SK-N-SH treated with all-trans-retinoic acid at 6 μM for 48 hours (cell line): ENCODE measurements around the gene SYNJ2.

ENCODE experiments used
- ATAC-seq: fragments of 200-7000 bp; cut with Tn5 transposase; 3 replicates; pipeline ENCODE4 v1.9.1; 2020; ENCODE audit warnings: mild to moderate bottlenecking, moderate library complexity
- ARNTL ChIP-seq: fragments of 450-650 bp; formaldehyde crosslinking; IDR thresholded peaks from 2 replicates; pipeline ENCODE4 v1.5.0; 2020; ENCODE audit warnings: low read depth, mild to moderate bottlenecking, moderate library complexity, borderline replicate concordance
- BACH2 ChIP-seq: fragments of 250-450 bp; sonication (Bioruptor Pico); IDR thresholded peaks from 2 replicates; pipeline ENCODE4 v1.9.0; 2021; ENCODE audit warnings: mild to moderate bottlenecking, borderline replicate concordance
- CSDC2 ChIP-seq: fragments of 250-450 bp; sonication (Bioruptor Pico); IDR thresholded peaks from 2 replicates; pipeline ENCODE4 v1.5.0; 2020; ENCODE audit warnings: mild to moderate bottlenecking, moderate library complexity
- ESRRG ChIP-seq: fragments of 250-450 bp; sonication (Bioruptor Pico); IDR thresholded peaks from 2 replicates; pipeline ENCODE4 v1.6.1; 2021; ENCODE audit warnings: mild to moderate bottlenecking
- GLIS3 ChIP-seq: fragments of 250-450 bp; sonication (Bioruptor Pico); IDR thresholded peaks from 2 replicates; pipeline ENCODE4 v1.5.0; 2020; ENCODE audit warnings: mild to moderate bottlenecking, moderate library complexity
- ISL1 ChIP-seq: fragments of 250-450 bp; sonication (Bioruptor Pico); IDR thresholded peaks from 2 replicates; pipeline ENCODE4 v2.1.2; 2022; ENCODE audit warnings: mild to moderate bottlenecking, moderate library complexity
- OSR1 ChIP-seq: fragments of 250-450 bp; sonication (Bioruptor Pico); IDR thresholded peaks from 2 replicates; pipeline ENCODE4 v1.8.0; 2022; ENCODE audit warnings: moderate library complexity, mild to moderate bottlenecking, inconsistent platforms
- PPARA ChIP-seq: fragments of 250-450 bp; sonication (Bioruptor Pico); IDR thresholded peaks from 2 replicates; pipeline ENCODE4 v1.5.0; 2020; ENCODE audit warnings: mild to moderate bottlenecking, borderline replicate concordance
- RARB ChIP-seq: fragments of 250-450 bp; sonication (Bioruptor Pico); IDR thresholded peaks from 2 replicates; pipeline ENCODE4 v1.8.0; 2021; ENCODE audit warnings: mild to moderate bottlenecking, moderate library complexity
- SNAI2 ChIP-seq: fragments of 250-450 bp; sonication (Bioruptor Pico); IDR thresholded peaks from 2 replicates; pipeline ENCODE4 v1.5.0; 2020; ENCODE audit warnings: mild to moderate bottlenecking, moderate library complexity
- TOX ChIP-seq: fragments of 250-450 bp; sonication (Bioruptor Pico); IDR thresholded peaks from 2 replicates; pipeline ENCODE4 v1.8.0; 2021; ENCODE audit warnings: mild to moderate bottlenecking, moderate library complexity, borderline replicate concordance
- ZC3H10 ChIP-seq: fragments of 250-450 bp; sonication (Bioruptor Pico); IDR thresholded peaks from 2 replicates; pipeline ENCODE4 v1.5.1; 2021; ENCODE audit warnings: mild to moderate bottlenecking, moderate library complexity
- ZFP3 ChIP-seq: fragments of 250-450 bp; sonication (Bioruptor Pico); IDR thresholded peaks from 2 replicates; pipeline ENCODE4 v1.5.0; 2020; ENCODE audit warnings: mild to moderate bottlenecking, moderate library complexity
- ZFP30 ChIP-seq: fragments of 450-650 bp; formaldehyde crosslinking; IDR thresholded peaks from 2 replicates; pipeline ENCODE4 v1.5.0; 2022; ENCODE audit warnings: mild to moderate bottlenecking, moderate library complexity
- ZNF565 ChIP-seq: fragments of 450-650 bp; formaldehyde crosslinking; conservative IDR thresholded peaks from 2 replicates; pipeline ENCODE4 v1.5.0; 2020; ENCODE audit warnings: low read depth, mild to moderate bottlenecking, moderate library complexity
- ZNF70 ChIP-seq: fragments of 450-650 bp; formaldehyde crosslinking; IDR thresholded peaks from 2 replicates; pipeline ENCODE4 v1.5.0; 2020; ENCODE audit warnings: mild to moderate bottlenecking, moderate library complexity
- ZNF8 ChIP-seq: fragments of 450-650 bp; formaldehyde crosslinking; IDR thresholded peaks from 2 replicates; pipeline ENCODE4 v1.5.0; 2020; ENCODE audit warnings: mild to moderate bottlenecking, moderate library complexity
- TF ChIP-seq, protein P1 (sequence below): fragments of 250-450 bp; sonication (Bioruptor Pico); IDR thresholded peaks from 2 replicates; pipeline ENCODE4 v1.8.0; 2021; ENCODE audit warnings: low read depth, mild to moderate bottlenecking, moderate library complexity, borderline replicate concordance
- TF ChIP-seq, protein P2 (sequence below): fragments of 250-450 bp; sonication (Bioruptor Pico); IDR thresholded peaks from 2 replicates; pipeline ENCODE4 v1.5.1; 2021; ENCODE audit warnings: mild to moderate bottlenecking, moderate library complexity
- TF ChIP-seq, protein P3 (sequence below): fragments of 250-450 bp; sonication (Bioruptor Pico); IDR thresholded peaks from 2 replicates; pipeline ENCODE4 v1.5.0; 2020; ENCODE audit warnings: mild to moderate bottlenecking, moderate library complexity

The SYNJ2 gene

DNA sequence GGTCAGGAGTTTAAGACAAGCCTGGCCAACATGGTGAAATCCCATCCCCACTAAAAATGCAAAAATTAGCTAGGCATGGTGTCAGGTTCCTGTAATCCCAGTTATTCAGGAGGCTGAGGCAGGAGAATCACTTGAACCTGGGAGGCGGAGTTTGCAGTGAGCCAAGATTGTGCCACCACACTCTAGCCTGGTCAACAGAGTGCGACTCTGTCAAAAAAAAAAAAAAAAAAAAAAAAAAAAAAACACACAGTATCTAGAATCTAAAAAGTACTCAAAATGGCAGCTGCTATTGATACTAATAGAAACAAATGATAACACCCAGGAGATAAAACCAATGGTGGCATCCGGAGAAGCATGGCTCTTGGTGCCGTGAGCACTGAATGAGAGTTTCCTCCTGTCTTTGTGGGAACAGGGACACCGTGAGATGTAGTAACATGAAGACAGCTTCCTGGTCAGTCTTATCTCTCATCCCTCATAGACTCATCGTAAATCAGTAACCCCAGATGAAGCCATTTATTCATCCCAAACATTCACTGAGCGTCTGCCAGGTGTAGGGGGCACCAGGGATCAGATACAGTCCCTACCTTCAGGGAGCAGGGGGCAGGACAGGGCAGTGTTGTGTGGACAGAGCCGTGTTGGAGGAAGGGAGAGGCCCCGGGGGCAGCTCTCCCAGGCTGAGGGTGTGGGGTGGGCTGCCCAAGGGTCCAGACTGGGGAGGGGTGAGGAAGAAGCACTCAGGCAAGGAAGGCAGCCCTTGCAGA, 66.1 kb downstream of the SYNJ2 start:
- no peak for ATAC-seq
- TF ChIP-seq ISL1 (CRISPR knock-in tag), result no peak
- no peak for TF ChIP-seq TOX (CRISPR knock-in tag)
- TF ChIP-seq, protein P1, sequence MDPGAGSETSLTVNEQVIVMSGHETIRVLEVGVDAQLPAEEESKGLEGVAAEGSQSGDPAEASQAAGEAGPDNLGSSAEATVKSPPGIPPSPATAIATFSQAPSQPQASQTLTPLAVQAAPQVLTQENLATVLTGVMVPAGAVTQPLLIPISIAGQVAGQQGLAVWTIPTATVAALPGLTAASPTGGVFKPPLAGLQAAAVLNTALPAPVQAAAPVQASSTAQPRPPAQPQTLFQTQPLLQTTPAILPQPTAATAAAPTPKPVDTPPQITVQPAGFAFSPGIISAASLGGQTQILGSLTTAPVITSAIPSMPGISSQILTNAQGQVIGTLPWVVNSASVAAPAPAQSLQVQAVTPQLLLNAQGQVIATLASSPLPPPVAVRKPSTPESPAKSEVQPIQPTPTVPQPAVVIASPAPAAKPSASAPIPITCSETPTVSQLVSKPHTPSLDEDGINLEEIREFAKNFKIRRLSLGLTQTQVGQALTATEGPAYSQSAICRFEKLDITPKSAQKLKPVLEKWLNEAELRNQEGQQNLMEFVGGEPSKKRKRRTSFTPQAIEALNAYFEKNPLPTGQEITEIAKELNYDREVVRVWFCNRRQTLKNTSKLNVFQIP (CRISPR knock-in tag), result no peak
- TF ChIP-seq ZFP3, result no peak
- no peak for TF ChIP-seq ESRRG (CRISPR knock-in tag)
- no peak for TF ChIP-seq ZNF565 (CRISPR knock-in tag)
- TF ChIP-seq GLIS3 (CRISPR knock-in tag), result no peak
- no peak for TF ChIP-seq ARNTL (CRISPR knock-in tag)
- TF ChIP-seq, protein P2, sequence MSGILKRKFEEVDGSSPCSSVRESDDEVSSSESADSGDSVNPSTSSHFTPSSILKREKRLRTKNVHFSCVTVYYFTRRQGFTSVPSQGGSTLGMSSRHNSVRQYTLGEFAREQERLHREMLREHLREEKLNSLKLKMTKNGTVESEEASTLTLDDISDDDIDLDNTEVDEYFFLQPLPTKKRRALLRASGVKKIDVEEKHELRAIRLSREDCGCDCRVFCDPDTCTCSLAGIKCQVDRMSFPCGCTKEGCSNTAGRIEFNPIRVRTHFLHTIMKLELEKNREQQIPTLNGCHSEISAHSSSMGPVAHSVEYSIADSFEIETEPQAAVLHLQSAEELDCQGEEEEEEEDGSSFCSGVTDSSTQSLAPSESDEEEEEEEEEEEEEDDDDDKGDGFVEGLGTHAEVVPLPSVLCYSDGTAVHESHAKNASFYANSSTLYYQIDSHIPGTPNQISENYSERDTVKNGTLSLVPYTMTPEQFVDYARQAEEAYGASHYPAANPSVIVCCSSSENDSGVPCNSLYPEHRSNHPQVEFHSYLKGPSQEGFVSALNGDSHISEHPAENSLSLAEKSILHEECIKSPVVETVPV (CRISPR knock-in tag), result no peak
- TF ChIP-seq, all 23 proteins: peak for 0

DNA sequence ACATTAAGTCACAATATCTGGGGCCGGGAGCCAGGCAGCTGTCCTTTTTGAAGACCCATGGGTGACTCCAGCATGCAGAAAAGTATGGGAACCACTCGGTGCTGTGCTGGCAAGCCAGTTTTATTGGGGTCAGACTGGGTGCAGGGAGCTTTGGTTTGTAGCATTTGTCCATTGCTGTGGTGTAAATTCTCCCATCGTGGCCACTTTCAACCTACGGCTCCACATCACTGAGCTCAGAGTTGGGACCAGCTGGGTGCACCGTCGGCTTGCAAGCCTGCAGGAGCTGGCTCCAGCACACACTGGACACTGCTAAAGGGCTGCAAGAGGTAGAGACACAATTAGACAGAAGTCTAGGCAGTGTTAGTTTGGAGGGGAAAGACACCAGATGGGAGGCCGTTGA, 66.9 kb downstream of the SYNJ2 start:
- no peak for ATAC-seq
- TF ChIP-seq ZC3H10 (CRISPR knock-in tag) (no peak), BACH2 (CRISPR knock-in tag) (no peak), ZNF70 (CRISPR knock-in tag) (no peak), ZFP30 (CRISPR knock-in tag) (no peak), TOX (CRISPR knock-in tag) (no peak), ZNF565 (CRISPR knock-in tag) (no peak), CSDC2 (no peak), ARNTL (CRISPR knock-in tag) (no peak), OSR1 (CRISPR knock-in tag) (no peak), GLIS3 (CRISPR knock-in tag) (no peak), RARB (CRISPR knock-in tag) (no peak), ZNF8 (CRISPR knock-in tag) (no peak), PPARA (CRISPR knock-in tag) (no peak), ISL1 (CRISPR knock-in tag) (no peak), ZFP3 (no peak), SNAI2 (no peak), ESRRG (CRISPR knock-in tag) (no peak)
- TF ChIP-seq, protein P2 (CRISPR knock-in tag), result no peak
- TF ChIP-seq, protein P3, sequence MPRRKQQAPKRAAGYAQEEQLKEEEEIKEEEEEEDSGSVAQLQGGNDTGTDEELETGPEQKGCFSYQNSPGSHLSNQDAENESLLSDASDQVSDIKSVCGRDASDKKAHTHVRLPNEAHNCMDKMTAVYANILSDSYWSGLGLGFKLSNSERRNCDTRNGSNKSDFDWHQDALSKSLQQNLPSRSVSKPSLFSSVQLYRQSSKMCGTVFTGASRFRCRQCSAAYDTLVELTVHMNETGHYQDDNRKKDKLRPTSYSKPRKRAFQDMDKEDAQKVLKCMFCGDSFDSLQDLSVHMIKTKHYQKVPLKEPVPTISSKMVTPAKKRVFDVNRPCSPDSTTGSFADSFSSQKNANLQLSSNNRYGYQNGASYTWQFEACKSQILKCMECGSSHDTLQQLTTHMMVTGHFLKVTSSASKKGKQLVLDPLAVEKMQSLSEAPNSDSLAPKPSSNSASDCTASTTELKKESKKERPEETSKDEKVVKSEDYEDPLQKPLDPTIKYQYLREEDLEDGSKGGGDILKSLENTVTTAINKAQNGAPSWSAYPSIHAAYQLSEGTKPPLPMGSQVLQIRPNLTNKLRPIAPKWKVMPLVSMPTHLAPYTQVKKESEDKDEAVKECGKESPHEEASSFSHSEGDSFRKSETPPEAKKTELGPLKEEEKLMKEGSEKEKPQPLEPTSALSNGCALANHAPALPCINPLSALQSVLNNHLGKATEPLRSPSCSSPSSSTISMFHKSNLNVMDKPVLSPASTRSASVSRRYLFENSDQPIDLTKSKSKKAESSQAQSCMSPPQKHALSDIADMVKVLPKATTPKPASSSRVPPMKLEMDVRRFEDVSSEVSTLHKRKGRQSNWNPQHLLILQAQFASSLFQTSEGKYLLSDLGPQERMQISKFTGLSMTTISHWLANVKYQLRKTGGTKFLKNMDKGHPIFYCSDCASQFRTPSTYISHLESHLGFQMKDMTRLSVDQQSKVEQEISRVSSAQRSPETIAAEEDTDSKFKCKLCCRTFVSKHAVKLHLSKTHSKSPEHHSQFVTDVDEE (CRISPR knock-in tag), result no peak
- TF ChIP-seq, protein P1 (CRISPR knock-in tag), result no peak
